Inflammatory macrophage treated with lipopolysaccharide for 4 hours (primary cell): ENCODE data around the gene TRIM47.
"Not testable (repeated sequence)": the region's sequence is repeated elsewhere in the genome, so short reads cannot be mapped to it uniquely, and the experiment has no call there.

Experiments used
- DNase-seq: peaks from one replicate; pipeline ENCODE4 v3.0.0-alpha.2; 2020

Gene TRIM47

GRCh38 chr17:75865404-75866188, 12.8 kb downstream of the TRIM47 start:
- DNase-seq: not testable (repeated sequence)

GRCh38 chr17:75864887-75865286, 13.5 kb downstream of the TRIM47 start:
- DNase-seq: not testable (repeated sequence)

- peak; percentile 38 for DNase-seq
These were observed 13.9 kb downstream of the TRIM47 start for GRCh38 chr17:75864448-75864871.

GRCh38 chr17:75861927-75862317, 16.5 kb downstream of the TRIM47 start:
- no peak for DNase-seq

GRCh38 chr17:75859358-75859757, 19.0 kb downstream of the TRIM47 start:
- DNase-seq: not testable (repeated sequence)

- DNase-seq: no peak
These were observed 22.2 kb downstream of the TRIM47 start for GRCh38 chr17:75856062-75856756.

GRCh38 chr17:75855310-75856061, 22.9 kb downstream of the TRIM47 start, which contains the start of gene WBP2:
Gene WBP2 (minus strand): TSS chr17:75855335. CDS start chr17:75855297, 38 bp downstream.
- DNase-seq: peak; percentile 100

GRCh38 chr17:75854881-75855309, 23.5 kb downstream of the TRIM47 start:
- DNase-seq: no peak

GRCh38 chr17:75854101-75854748, 24.2 kb downstream of the TRIM47 start:
- peak; percentile 70 for DNase-seq

- DNase-seq: peak; percentile 31
These were observed 24.9 kb downstream of the TRIM47 start for GRCh38 chr17:75853433-75853832.

- not testable (repeated sequence) for DNase-seq
These were observed 26.7 kb downstream of the TRIM47 start for GRCh38 chr17:75851693-75851991.

- no peak for DNase-seq
These were observed 27.3 kb downstream of the TRIM47 start for GRCh38 chr17:75850928-75851692.

- DNase-seq: no peak
These were observed 28.7 kb downstream of the TRIM47 start for GRCh38 chr17:75849724-75850123.

- no peak for DNase-seq
These were observed 29.1 kb downstream of the TRIM47 start for GRCh38 chr17:75849279-75849646.

- peak; percentile 68 for DNase-seq
These were observed 29.7 kb downstream of the TRIM47 start for GRCh38 chr17:75848523-75849278.

- DNase-seq: no peak
These were observed 30.5 kb downstream of the TRIM47 start for GRCh38 chr17:75847614-75848522.

GRCh38 chr17:75846692-75847613, 31.4 kb downstream of the TRIM47 start:
- no peak for DNase-seq

- DNase-seq: no peak
These were observed 32.3 kb downstream of the TRIM47 start for GRCh38 chr17:75845933-75846691.
